Activated naive CD8-positive, alpha-beta T cell (primary cell): Measurements from ENCODE around the gene SLC22A17.
A peak's percentile ranks its signal among the peaks of the same experiment; 100 is the strongest.

Experiments used
- H3K27ac Mint-ChIP-seq: one replicate; pipeline ENCODE4 v1.8.0; 2021; ENCODE audit warnings: mixed read lengths
- H3K27me3 Mint-ChIP-seq: one replicate; pipeline ENCODE4 v1.8.0; 2021; ENCODE audit warnings: mixed read lengths
- H3K36me3 Mint-ChIP-seq: one replicate; pipeline ENCODE4 v1.8.0; 2021; ENCODE audit warnings: mixed read lengths
- H3K4me1 Mint-ChIP-seq: one replicate; pipeline ENCODE4 v1.8.0; 2021; ENCODE audit warnings: low read depth, mixed read lengths
- H3K4me3 Mint-ChIP-seq: one replicate; pipeline ENCODE4 v1.8.0; 2021; ENCODE audit warnings: mild to moderate bottlenecking, mixed read lengths
- H3K9me3 Mint-ChIP-seq: one replicate; pipeline ENCODE4 v1.8.0; 2021; ENCODE audit warnings: low read depth, mixed read lengths

SLC22A17 gene

DNA sequence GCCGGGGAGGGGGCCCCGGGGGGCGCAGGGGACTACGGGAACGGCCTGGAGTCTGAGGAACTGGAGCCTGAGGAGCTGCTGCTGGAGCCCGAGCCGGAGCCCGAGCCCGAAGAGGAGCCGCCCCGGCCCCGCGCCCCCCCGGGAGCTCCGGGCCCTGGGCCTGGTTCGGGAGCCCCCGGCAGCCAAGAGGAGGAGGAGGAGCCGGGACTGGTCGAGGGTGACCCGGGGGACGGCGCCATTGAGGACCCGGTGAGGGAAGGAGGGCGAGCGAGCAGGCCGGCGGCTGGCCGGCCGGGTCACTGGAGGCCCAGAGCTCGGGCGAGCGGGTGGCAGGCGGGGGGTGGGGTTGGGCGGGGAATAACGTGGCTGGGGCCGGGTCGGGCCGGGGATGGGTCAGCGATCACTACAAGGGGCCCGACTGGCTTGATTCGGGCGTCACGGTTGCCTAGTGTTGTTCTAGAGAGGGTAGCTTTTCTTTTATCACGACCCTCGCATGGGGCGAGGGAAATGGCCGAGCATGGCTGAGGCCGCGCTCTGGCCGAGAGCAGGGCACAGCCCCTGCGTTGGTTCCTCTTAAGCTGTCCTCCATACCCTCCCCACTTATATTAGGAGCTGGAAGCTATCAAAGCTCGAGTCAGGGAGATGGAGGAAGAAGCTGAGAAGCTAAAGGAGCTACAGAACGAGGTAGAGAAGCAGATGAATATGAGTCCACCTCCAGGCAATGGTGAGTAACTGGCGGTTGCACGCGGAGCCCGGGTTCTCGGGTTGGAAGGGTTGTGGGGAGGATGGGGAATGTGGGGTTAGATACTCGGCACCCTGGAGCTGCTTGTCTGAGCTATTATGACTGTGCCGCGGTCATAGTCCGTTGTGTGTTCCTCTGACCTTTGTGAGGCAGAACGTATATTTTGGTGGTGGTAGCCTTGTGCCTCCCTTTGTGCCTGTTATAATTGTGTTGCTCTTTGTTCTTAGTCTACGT lies 30.8 kb downstream of the SLC22A17 start:
- H3K27ac Mint-ChIP-seq, result peak overlapping the region; percentile 93
- H3K27me3 Mint-ChIP-seq, result no peaks in the 10 kb centered on the region
- H3K4me3 Mint-ChIP-seq, result peak overlapping the region; percentile 96
- peaks cover 16% of the 10 kb centered on the region for H3K36me3 Mint-ChIP-seq
- no peaks in the 10 kb centered on the region for H3K9me3 Mint-ChIP-seq
- H3K4me1 Mint-ChIP-seq, result peaks cover 26% of the 10 kb centered on the region

GRCh38 chr14:23320584-23321571 lies 31.8 kb downstream of the SLC22A17 start, which contains the start of gene PABPN1:
Gene PABPN1, plus strand, starts transcription at chr14:23321457. Its CDS starts 13 bp downstream, at chr14:23321470.
- Mint-ChIP-seq H3K27ac (peak within 1 kb of the TSS; percentile 97), H3K4me3 (peak within 1 kb of the TSS; percentile 96), H3K36me3 (peaks cover 16% of the 10 kb centered on the region), H3K9me3 (no peaks in the 10 kb centered on the region), H3K27me3 (no peaks in the 10 kb centered on the region), H3K4me1 (peaks cover 26% of the 10 kb centered on the region)

DNA sequence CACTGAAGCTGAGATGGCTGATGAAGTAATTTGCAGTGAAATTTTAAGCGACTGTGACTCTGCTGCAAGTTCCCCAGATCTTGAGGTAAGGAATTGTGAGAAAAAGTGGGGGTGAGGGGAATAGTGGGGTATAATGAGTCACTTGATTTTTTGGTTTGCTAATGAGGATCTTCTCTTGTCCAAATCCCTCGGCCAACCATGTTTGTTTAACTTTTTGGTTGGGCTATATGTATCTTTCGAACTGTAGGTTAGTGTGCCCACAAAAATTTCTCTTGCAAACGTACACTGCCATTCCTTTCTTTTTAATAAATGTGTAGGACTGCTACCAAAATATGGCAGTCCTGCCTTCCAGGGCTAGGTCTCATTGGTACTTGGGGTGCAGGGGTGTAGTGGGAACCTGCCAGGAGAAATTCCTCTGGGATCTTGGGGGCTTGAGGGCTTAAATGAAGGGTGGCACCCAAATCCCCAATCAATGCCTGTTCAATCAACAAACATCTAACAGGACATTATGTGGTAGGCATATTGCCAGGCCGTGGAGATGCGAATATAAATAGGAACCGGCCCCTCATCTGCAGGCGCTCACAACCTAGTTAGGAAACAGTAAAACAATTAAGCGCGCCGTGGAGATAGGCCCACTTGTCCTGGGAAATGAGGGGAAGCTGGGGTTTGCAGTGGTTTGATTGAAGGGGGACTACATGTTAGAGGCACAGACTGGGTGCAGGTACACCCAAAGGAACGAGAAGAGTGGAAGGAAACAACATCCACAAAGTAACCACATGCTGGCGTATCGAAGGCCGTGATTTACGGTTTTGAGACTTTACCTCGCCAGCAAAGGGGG lies 32.7 kb downstream of the SLC22A17 start:
- peaks cover 26% of the 10 kb centered on the region for H3K4me1 Mint-ChIP-seq
- no peaks in the 10 kb centered on the region for H3K9me3 Mint-ChIP-seq
- peak overlapping the region; percentile 97 for H3K27ac Mint-ChIP-seq

GRCh38 chr14:23316300-23316699 lies 36.4 kb downstream of the SLC22A17 start:
- no peak overlapping the region for H3K4me3 Mint-ChIP-seq
- H3K9me3 Mint-ChIP-seq, result no peaks in the 10 kb centered on the region
- H3K27me3 Mint-ChIP-seq, result no peaks in the 10 kb centered on the region

More for the DNA sequence above, 32.7 kb downstream of the SLC22A17 start:
- Mint-ChIP-seq H3K36me3 (peaks cover 16% of the 10 kb centered on the region), H3K4me3 (peak overlapping the region; percentile 89), H3K27me3 (no peaks in the 10 kb centered on the region)

DNA sequence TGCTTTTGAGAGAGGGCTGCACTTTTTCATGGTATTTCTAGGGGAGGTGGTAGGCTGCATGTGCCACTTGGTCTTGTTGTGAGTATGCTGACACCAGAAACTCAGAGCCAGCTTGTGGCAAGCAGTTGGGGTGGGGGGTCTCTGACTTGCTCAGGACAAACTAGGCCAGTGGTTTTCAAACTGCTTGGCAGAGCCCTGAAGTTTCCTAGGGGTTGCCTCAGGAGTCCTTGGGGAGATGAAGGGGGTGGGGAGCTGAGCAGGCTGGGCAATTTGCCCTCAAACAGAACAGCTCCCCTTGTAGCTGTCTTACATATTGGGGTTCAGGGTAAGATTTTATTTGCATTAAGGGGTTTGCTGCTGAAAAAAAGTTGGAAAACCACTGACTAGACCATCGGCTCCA lies 42.1 kb downstream of the SLC22A17 start:
- Mint-ChIP-seq H3K9me3 (no peaks in the 10 kb centered on the region), H3K27ac (no peak overlapping the region), H3K4me1 (no peaks in the 10 kb centered on the region), H3K4me3 (no peak overlapping the region), H3K27me3 (peaks cover 13% of the 10 kb centered on the region), H3K36me3 (no peaks in the 10 kb centered on the region)

More at GRCh38 chr14:23316300-23316699, 36.4 kb downstream of the SLC22A17 start:
- Mint-ChIP-seq H3K36me3 (peaks cover 2% of the 10 kb centered on the region), H3K27ac (no peak overlapping the region), H3K4me1 (peaks cover 10% of the 10 kb centered on the region)

GRCh38 chr14:23308721-23309445 lies 43.8 kb downstream of the SLC22A17 start:
- no peaks in the 10 kb centered on the region for H3K9me3 Mint-ChIP-seq
- peaks cover 13% of the 10 kb centered on the region for H3K27me3 Mint-ChIP-seq
- H3K36me3 Mint-ChIP-seq, result no peaks in the 10 kb centered on the region
- H3K27ac Mint-ChIP-seq, result no peak overlapping the region
- H3K4me3 Mint-ChIP-seq, result no peak overlapping the region
- H3K4me1 Mint-ChIP-seq, result no peaks in the 10 kb centered on the region

DNA sequence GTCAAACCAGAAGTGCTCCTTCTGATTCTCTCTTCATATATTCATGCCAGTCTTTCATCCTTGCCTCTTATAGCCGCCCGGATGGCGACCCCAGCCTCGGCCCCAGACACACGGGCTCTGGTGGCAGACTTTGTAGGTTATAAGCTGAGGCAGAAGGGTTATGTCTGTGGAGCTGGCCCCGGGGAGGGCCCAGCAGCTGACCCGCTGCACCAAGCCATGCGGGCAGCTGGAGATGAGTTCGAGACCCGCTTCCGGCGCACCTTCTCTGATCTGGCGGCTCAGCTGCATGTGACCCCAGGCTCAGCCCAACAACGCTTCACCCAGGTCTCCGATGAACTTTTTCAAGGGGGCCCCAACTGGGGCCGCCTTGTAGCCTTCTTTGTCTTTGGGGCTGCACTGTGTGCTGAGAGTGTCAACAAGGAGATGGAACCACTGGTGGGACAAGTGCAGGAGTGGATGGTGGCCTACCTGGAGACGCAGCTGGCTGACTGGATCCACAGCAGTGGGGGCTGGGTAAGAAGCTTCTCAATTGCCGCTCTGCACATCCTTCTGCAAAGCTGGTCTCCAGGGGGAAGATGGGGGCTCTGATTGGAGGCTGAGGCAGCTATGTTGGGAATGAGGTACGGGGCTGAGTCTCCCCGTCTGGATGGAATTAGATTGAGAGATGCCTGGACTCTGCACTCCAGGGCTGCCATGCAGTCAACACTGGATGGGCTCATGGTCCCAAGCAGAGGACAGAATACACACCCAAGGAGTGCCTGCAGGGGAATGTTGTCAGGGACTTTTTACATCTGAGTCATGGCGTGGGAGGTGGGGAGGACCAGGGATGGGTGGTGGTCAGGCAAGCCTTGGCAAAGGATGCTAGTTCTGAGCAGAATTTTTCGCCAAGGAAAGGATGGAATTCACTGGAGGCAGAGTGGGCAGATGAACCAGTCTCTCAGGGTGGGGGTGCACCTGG lies 44.7 kb downstream of the SLC22A17 start:
- H3K9me3 Mint-ChIP-seq, result no peaks in the 10 kb centered on the region
- no peak overlapping the region for H3K4me3 Mint-ChIP-seq
- peaks cover 2% of the 10 kb centered on the region for H3K4me1 Mint-ChIP-seq
- no peaks in the 10 kb centered on the region for H3K36me3 Mint-ChIP-seq
- no peak overlapping the region for H3K27ac Mint-ChIP-seq
- H3K27me3 Mint-ChIP-seq, result peaks cover 13% of the 10 kb centered on the region

DNA sequence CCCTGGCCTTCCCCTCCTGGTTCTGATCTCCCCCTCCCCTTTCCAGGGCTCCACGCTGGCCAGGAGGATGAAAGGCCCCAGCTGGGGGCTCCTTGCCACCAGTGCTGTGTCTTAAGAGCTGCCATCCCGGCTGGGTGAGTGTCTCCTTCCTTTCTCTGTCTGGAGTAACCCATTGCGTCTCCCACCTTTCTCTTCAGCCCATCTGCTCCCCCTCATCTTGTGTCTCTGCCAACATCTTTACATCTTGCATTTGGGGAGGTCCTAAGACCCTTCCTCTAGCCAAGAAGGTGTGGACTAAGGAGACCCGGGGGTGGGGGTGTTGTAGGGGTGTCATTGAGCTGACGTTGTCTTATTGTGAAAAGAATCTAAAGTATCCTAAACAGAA lies 45.5 kb downstream of the SLC22A17 start:
- Mint-ChIP-seq H3K27me3 (peaks cover 13% of the 10 kb centered on the region), H3K36me3 (no peaks in the 10 kb centered on the region), H3K4me3 (no peak overlapping the region), H3K9me3 (no peaks in the 10 kb centered on the region), H3K4me1 (peaks cover 6% of the 10 kb centered on the region), H3K27ac (no peak overlapping the region)

- H3K4me1 Mint-ChIP-seq, result peaks cover 6% of the 10 kb centered on the region
- no peaks in the 10 kb centered on the region for H3K9me3 Mint-ChIP-seq
- peaks cover 13% of the 10 kb centered on the region for H3K27me3 Mint-ChIP-seq
- no peak within 1 kb of the TSS for H3K4me3 Mint-ChIP-seq
- H3K27ac Mint-ChIP-seq, result no peak within 1 kb of the TSS
- H3K36me3 Mint-ChIP-seq, result no peaks in the 10 kb centered on the region
Measured at GRCh38 chr14:23306412-23307145, 46.1 kb downstream of the SLC22A17 start, which contains the start of gene BCL2L2. Gene BCL2L2, plus strand, starts transcription at chr14:23306833. Its CDS starts 935 bp downstream, at chr14:23307768.

GRCh38 chr14:23302290-23303225 lies 50.1 kb downstream of the SLC22A17 start, which contains the start of gene PPP1R3E:
Gene PPP1R3E, minus strand, starts transcription at chr14:23302859. Its CDS starts 283 bp downstream, at chr14:23302576.
- H3K27ac Mint-ChIP-seq, result peak within 1 kb of the TSS; percentile 100
- H3K27me3 Mint-ChIP-seq, result peaks cover 9% of the 10 kb centered on the region
- no peaks in the 10 kb centered on the region for H3K36me3 Mint-ChIP-seq
- peaks cover 23% of the 10 kb centered on the region for H3K4me1 Mint-ChIP-seq
- peak within 1 kb of the TSS; percentile 100 for H3K4me3 Mint-ChIP-seq
- H3K9me3 Mint-ChIP-seq, result no peaks in the 10 kb centered on the region

DNA sequence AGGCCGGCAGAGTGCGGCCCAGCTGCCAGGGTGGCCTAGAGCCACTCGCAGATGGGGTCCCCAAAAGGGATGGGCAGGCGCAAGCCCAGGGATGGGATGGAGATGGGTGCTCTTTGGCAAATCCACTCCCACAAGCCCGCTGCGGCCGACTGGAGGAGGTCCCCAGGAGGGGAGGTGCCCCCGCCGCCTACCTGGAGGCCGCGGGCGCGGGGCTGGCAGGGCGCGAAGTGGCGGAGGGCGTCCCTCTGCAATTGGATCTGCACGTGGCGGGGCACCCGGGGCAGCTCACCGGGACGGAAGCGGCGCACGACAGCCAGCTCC lies 50.8 kb downstream of the SLC22A17 start:
- Mint-ChIP-seq H3K4me1 (peaks cover 23% of the 10 kb centered on the region), H3K27ac (peak overlapping the region; percentile 89), H3K4me3 (peak overlapping the region; percentile 87), H3K27me3 (peaks cover 4% of the 10 kb centered on the region), H3K36me3 (no peaks in the 10 kb centered on the region), H3K9me3 (no peaks in the 10 kb centered on the region)
